Activated gamma-delta T cell (primary cell): ENCODE data around the gene TSPO.
A peak's percentile ranks its signal among the peaks of the same experiment; 100 is the strongest.
"Not testable (repeated sequence)": the region's sequence is repeated elsewhere in the genome, so short reads cannot be mapped to it uniquely, and the experiment has no call there.

ENCODE experiments used
- DNase-seq: peaks from one replicate; lab custom pipeline; 2025; lab: John Stamatoyannopoulos, UW

TSPO gene

DNA sequence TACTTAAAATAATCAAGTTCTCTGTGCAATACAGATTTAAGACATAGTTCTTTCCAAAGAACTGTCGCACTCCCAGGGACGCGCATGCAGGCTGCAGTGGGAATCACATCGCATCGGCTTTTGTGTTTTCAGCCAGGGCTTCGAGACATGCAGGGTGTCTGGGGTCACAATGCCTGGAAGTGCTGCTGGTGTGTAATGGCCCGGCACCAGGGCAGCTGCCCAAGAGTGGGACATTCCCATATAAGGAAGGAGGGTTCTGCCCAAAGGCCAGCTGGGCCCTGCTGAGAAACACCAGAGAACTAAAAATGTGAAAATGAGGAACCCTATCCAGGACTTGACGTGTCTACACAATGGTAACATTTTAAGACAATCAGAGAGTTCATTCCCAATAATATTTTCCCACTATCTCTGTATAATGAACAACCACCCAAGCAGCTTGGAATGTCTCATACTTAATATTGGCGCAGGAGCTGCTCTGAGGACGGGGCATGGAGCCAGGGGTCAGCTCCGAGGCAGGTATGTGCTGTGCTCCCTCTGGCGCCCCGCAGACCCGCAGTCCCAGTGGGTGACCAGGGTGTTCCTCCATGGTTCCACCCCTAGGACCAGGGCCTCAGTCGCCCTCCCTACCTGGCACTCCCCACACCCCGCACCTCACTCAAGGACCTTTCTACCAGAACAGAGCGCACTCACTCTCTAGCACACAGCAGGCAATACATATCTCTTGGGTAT, 19.4 kb upstream of the TSPO start:
- no peak for DNase-seq

- no peak for DNase-seq
Observed at GRCh38 chr22:43133401-43133800, 18.0 kb upstream of the TSPO start.

DNA sequence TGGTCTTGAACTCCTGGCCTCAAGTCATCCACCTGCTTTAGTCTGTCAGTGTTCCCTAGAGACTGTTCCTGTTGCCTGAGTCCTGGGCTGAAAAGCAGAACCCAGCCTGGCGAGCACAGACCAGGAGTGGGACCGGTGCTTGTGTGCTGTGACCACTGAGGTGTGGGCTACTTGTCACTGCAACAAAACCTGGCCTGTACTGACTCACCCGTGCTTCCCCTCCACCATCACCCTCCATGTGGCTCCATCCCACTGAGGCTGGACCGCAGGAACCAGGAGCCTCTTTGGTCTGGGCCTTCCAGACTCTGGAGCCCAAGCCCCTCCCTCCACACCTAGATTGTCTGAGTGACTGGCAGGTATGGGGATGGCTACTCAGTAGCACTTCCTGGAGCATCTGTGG, 16.8 kb upstream of the TSPO start:
- no peak for DNase-seq

DNA sequence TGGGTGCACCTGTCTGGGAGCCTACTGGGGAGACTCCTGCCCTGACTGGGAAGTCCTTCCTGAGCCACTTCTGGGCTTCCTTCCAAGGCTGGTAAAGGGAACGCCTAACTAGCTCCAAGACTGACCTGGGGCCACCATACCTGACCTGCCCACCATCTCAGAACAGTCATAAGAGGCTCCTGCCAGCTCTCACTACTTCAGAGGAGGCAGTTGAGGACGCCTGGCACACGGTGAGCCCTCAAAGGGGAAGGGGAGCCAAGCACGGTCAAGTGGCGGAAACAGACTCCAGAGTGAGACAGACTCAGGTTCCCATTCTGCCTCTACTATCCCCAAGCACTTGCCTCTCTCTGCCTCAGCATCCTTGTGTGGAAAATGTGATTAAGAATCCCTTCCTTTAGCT, 15.8 kb upstream of the TSPO start:
- DNase-seq: no peak

DNA sequence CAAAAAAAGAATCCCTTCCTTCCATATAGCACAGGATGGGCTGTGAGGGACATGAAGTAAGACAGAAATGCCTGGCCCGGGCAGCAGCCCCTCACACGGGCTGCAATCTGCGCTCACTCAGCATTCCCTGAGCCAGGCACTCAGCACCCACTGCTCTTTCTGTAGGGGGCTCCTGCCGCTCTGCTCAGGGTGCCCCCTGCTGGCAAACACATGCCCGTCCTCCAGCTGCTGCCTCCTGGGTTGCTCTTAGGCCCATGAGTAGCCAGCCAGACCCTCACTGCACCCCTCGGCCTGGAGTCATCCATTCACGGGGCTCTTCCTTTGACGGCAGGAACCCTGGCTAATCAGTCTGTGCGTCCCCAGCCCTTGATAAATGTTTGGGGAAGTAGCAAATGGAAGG, 15.1 kb upstream of the TSPO start:
- no peak for DNase-seq

DNA sequence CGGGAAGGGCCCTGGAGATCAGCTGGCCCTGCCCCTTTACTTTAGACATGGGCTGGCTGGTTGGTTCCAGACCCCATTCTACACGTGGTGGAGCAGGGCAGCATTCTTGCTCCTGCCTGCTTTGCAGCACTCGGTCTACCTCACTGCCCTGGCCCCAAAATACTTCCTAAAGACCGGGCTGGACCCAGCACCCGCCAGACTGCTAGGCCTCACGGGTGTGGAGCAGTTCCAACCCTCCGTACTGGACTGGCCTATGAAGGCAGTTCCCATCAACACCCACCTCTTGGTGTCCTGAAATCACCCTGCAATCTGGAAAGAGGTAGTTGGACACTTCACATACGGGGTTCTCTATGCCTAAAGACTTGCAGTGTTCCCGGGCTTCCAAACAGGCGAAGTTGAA, 14.6 kb upstream of the TSPO start:
- no peak for DNase-seq

DNA sequence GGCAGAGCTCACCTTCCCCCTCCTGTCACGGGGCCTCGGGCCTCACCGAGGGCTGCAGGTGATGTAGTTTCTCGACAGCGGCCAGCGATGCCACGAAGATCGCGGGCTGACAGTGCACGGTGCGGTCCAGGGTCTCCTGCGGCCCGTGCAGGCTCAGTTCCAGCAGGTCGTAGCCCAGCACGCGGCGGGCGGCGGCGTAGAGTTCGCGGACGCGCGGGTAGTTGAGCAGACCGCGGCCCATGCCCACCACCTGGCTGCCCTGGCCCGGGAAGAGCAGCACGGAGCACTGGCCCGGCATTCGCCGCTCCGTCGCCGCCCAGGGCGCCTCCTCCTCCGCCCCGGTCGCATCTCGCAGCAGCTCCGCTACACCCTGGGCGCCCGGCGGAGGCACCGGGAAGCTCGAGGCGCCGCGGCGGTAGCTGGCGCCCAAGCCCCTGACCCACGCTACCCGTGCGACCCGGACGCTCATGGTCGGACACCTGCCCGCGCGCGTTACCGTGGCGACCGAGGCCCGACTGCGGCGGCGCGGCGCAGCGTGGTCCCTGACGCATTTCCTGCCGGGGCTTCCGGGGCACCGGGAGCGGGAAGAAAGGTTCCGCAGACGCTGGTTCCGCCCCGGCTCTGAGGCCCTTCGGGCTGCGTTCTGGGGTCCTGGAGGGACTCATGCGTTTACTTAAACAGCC, 8.3 kb upstream of the TSPO start, which contains the start of gene MCAT:
TSS of gene MCAT (minus strand) at position 519 of the 683 bp plus-strand sequence. CDS start at position 469, 50 bp downstream.
- peak; percentile 68 for DNase-seq

- no peak for DNase-seq
Observed at GRCh38 chr22:43144949-43145348, 6.4 kb upstream of the TSPO start.

DNA sequence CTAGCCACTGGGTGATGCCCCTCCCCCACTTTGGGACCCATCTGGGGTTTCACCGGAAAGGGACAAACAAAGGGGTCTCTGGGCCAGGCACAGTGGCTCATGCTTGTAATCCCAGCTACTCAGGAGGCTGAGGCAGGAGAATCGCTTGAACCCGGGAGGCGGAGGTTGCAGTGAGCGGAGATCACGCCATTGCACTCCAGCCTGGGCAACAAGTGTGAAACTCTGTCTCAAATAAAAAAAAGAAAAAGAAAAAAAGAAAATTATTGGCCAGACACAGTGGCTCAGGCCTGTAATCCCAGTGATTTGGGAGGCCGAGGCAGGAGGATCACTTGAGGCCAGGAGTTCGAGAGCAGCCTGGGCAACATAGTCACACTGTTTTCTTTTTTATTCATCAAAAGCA, 6.0 kb upstream of the TSPO start:
- DNase-seq: not testable (repeated sequence)

GRCh38 chr22:43146332-43146731, 5.0 kb upstream of the TSPO start:
- DNase-seq: not testable (repeated sequence)

DNA sequence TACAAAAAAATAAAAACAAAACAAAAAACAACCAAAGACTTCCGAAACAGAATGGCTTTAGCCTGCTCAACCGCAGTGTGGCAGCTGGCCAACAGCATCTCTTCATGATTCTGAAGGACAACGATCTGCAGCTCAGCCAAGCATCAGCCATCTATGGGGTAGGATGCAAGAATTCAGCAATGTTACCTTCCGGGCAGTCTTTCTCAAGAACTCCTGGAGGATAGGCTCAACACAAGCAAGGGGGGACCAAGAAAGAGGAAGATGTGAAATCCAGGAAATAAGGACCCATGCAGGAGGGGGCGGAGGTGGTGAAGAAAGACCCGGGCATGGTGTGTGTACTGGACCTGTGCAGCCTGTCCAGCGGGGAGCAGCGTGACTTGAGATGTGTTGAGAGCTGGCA, 3.5 kb upstream of the TSPO start:
- no peak for DNase-seq

- DNase-seq: no peak
Observed at GRCh38 chr22:43148581-43148980, 2.8 kb upstream of the TSPO start.

GRCh38 chr22:43150731-43151206, 590 bp upstream of the TSPO start:
- no peak for DNase-seq

DNA sequence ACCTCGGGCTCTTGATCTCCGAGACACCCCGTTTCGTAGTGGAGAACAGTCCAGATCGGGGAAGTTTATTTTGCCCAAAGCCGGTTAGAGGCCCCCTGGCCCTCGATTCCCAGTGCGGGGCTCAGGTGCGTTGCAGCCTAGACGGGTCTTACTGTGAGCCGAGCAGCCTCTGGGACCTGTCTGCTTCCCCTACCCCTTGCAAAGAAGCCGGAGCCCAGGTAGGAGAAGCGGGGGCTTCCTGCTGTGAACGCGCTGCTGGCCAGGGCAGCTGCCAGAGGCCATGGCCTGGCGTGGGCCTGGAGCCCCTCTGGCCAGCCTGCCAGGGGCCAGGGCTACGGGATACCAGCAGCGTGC, 621 bp downstream of the TSPO start:
- no peak for DNase-seq

- peak; percentile 29 for DNase-seq
Observed at GRCh38 chr22:43152357-43153071, 1.2 kb downstream of the TSPO start.

- DNase-seq: no peak
Observed at GRCh38 chr22:43153899-43154298, 2.5 kb downstream of the TSPO start.

- DNase-seq: no peak
Observed at GRCh38 chr22:43154887-43155536, 3.7 kb downstream of the TSPO start.

DNA sequence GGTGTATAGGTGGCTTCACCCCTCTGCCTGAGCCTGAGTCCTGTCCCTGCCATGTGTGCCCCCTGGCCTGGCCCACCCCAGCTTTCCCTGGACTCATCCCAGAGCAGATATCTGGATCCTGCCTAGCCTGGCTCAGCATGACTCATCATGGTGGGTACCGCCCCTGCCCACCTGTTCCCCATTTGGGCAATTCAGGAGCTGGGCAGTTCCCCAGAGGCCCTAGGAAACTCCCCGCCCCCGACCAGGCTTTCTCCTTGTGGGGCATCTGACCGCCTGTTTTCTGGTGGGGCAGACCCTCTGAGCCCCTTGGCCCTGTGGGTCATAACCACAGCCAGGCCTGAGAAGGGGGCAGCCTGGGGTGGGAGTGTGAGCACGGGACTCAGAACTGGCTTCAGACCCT, 4.4 kb downstream of the TSPO start:
- no peak for DNase-seq

DNA sequence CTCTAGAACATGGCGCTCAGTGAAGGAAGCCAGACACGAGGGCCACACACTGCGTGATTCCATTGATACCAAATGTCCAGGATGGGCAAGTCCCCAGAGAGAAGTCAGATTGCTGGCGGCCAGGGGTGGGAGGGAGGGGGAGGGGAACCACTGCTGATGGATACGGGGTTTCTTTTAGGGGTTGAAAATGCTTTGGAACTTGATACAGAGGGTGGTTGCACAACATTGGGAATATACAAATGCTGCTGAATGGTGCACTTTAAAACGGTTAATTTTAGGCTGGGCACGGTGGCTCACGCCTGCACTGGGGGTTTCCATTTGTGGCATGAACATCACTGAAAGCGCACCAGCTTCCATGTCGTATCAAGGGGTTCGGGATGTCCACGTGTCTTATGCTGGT, 5.1 kb downstream of the TSPO start:
- no peak for DNase-seq

DNA sequence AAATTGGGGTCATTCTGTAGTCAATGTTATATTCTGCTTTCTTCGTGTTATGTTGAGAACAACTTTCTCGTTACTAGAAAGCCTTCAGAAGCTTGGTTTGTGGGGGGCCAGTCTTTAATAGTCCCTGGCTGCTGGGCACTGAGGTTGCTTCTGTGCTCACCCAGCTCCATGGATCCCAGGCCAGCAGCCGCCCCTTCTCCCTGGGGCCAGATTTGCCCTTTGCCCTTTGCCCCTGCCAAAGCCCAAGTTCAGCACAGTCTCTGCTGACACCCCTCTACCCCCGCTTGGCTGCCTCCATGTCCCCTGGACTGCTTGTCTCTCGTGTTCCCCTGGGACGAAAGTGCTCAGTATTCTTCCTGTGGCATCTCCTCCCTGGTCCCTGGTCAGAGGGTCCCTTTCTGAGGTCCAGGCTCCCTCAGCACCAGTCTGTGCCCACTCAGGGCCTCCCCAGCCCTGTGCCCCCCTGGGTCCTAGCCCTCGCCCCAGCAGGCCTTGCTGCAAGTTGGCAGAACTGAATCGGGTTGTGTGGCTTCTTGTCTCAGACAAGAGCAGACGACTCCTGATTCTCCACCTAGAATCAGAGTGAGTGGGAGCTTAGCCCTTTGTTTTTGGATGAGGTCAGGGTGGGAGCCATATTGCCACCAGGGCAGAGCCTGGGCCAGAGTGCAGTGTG, 6.7 kb downstream of the TSPO start:
- DNase-seq: no peak

GRCh38 chr22:43158778-43159483, 7.6 kb downstream of the TSPO start:
- no peak for DNase-seq
